ENCODE data around the gene RNF169. TPM values are rescaled to one million over a fixed set of nuclear protein-coding genes. Genes with fewer than 3 reads are reported as not detected.

Gene RNF169
- total and polyA plus RNA-seq, 2 donors (not counting 1 experiment from before 2014, with no cell fraction given): 6.7 to 28.4 TPM

DNA sequence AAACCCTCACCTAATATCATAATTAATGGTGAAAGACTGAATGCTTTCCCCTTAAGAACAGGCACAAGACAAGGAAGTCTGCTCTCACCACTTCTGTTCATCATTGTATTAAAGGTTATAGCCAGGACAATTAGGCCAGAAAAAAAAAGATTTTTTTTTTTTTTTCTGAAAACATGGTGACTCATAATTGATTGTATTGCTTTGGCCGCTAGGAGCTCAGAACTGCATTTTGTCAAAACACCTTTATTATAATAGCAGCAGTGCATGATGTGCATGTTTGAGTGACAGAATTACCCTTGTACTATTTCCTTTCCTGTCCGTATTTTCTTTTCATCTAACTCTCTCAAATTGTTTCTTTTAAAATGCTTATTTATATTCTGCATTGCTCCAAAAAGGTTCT, 98.1 kb downstream of the RNF169 start:
- Mint-ChIP-seq H3K4me3 (no peak overlapping the region), H3K27me3 (no peaks in the 10 kb centered on the region), H3K4me1 (peaks cover 17% of the 10 kb centered on the region), H3K27ac (no peak overlapping the region), H3K9me3 (ENCODE audit: insufficient read depth) (no peaks in the 10 kb centered on the region)
- Histone ChIP-seq H3K4me1 (ENCODE audit: control insufficient read depth in 2 of 2, insufficient read depth in 2 of 2, low read length in 2 of 2) (peaks cover 8 to 9% of the 10 kb centered on the region in 2 donors), H3K79me2 (ENCODE audit: control insufficient read depth, insufficient read depth, low read length) (no peaks in the 10 kb centered on the region), H2AFZ (ENCODE audit: insufficient read depth, low read depth, low read length, poor library complexity, severe bottlenecking) (no peak overlapping the region), H3K4me3 (ENCODE audit: control extremely low read depth in 1 of 5, extremely low read depth in 1 of 5, insufficient read depth in 1 of 5, low read depth in 2 of 5, low read length in 4 of 5) (no peak overlapping the region), H3K27ac (ENCODE audit: low read length in 2 of 2) (no peak overlapping the region), H3K9me3 (ENCODE audit: control extremely low read depth in 1 of 3, control insufficient read depth in 2 of 3, insufficient read depth in 1 of 3, low read length in 2 of 3) (no peaks in the 10 kb centered on the region), H3K36me3 (replicated peaks in 1 of 2; ENCODE audit: control extremely low read depth in 1 of 2, control insufficient read depth in 1 of 2, extremely low read depth in 1 of 2, insufficient read depth in 2 of 2, low read length in 1 of 2) (peaks cover 0 to 30% of the 10 kb centered on the region in 2 experiments), H3K9ac (ENCODE audit: low read length) (no peak overlapping the region), H4K20me1 (ENCODE audit: control insufficient read depth, insufficient read depth, low read length, poor library complexity, severe bottlenecking) (no peaks in the 10 kb centered on the region), H3K27me3 (replicated peaks in 1 of 4; ENCODE audit: control extremely low read depth in 1 of 4, control insufficient read depth in 3 of 4, insufficient read depth in 4 of 4, low read length in 3 of 4) (no peaks in the 10 kb centered on the region), H3K4me2 (replicated peaks; ENCODE audit: low read depth, low read length, poor library complexity, severe bottlenecking) (no peak overlapping the region)
- ChIA-PET POLR2A (no interaction called here), CTCF (no interaction called here)
- DNase-seq (no peak), ATAC-seq (ENCODE audit: low read depth) (no peak)
- TF ChIP-seq, protein P1, sequence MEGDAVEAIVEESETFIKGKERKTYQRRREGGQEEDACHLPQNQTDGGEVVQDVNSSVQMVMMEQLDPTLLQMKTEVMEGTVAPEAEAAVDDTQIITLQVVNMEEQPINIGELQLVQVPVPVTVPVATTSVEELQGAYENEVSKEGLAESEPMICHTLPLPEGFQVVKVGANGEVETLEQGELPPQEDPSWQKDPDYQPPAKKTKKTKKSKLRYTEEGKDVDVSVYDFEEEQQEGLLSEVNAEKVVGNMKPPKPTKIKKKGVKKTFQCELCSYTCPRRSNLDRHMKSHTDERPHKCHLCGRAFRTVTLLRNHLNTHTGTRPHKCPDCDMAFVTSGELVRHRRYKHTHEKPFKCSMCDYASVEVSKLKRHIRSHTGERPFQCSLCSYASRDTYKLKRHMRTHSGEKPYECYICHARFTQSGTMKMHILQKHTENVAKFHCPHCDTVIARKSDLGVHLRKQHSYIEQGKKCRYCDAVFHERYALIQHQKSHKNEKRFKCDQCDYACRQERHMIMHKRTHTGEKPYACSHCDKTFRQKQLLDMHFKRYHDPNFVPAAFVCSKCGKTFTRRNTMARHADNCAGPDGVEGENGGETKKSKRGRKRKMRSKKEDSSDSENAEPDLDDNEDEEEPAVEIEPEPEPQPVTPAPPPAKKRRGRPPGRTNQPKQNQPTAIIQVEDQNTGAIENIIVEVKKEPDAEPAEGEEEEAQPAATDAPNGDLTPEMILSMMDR (IDR thresholded peaks at IDR 0.05): no peak
- no peak for TF ChIP-seq EZH2 (IDR thresholded peaks at IDR 0.05; ENCODE audit: borderline replicate concordance, insufficient read depth, low read depth, low read length, poor library complexity, severe bottlenecking)
- intact Hi-C loops (cut with micrococcal nuclease): no loop called here
- no CpG with 5 or more reads among the region's 2 CpGs for WGBS (ENCODE audit: insufficient coverage)

DNA sequence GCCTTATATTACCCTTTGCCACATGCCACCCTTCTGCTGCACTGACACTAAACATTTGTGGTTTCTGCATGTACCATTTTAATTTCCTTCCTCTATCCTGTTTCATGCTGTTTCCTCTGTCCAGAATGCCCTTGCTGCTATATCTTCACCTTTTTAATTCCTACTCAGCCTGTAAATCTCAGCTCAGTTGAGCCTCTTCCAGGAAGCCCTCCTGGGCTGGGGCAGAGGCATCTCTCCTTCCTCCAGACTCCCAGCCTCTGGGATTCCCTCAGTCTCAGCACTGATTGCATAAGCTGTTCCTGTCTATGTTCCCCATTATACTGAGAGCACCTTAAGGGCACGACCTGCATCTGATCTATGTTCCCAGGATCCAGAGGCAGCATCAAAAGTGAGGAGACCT, 98.7 kb downstream of the RNF169 start:
- Histone ChIP-seq H3K27ac (ENCODE audit: low read length in 2 of 2) (no peak overlapping the region), H3K36me3 (replicated peaks in 1 of 2; ENCODE audit: control extremely low read depth in 1 of 2, control insufficient read depth in 1 of 2, extremely low read depth in 1 of 2, insufficient read depth in 2 of 2, low read length in 1 of 2) (peaks cover 0 to 24% of the 10 kb centered on the region in 2 experiments), H3K4me1 (ENCODE audit: control insufficient read depth in 2 of 2, insufficient read depth in 2 of 2, low read length in 2 of 2) (peaks cover 8 to 9% of the 10 kb centered on the region in 2 donors), H3K4me3 (ENCODE audit: control extremely low read depth in 1 of 5, extremely low read depth in 1 of 5, insufficient read depth in 1 of 5, low read depth in 2 of 5, low read length in 4 of 5) (no peak overlapping the region), H2AFZ (ENCODE audit: insufficient read depth, low read depth, low read length, poor library complexity, severe bottlenecking) (no peak overlapping the region), H3K9ac (ENCODE audit: low read length) (no peak overlapping the region), H3K9me3 (ENCODE audit: control extremely low read depth in 1 of 3, control insufficient read depth in 2 of 3, insufficient read depth in 1 of 3, low read length in 2 of 3) (no peaks in the 10 kb centered on the region), H3K4me2 (replicated peaks; ENCODE audit: low read depth, low read length, poor library complexity, severe bottlenecking) (peak overlapping the region; percentile 13), H3K27me3 (replicated peaks in 1 of 4; ENCODE audit: control extremely low read depth in 1 of 4, control insufficient read depth in 3 of 4, insufficient read depth in 4 of 4, low read length in 3 of 4) (no peaks in the 10 kb centered on the region), H3K79me2 (ENCODE audit: control insufficient read depth, insufficient read depth, low read length) (no peaks in the 10 kb centered on the region), H4K20me1 (ENCODE audit: control insufficient read depth, insufficient read depth, low read length, poor library complexity, severe bottlenecking) (no peaks in the 10 kb centered on the region)
- Mint-ChIP-seq H3K4me3 (no peak overlapping the region), H3K9me3 (ENCODE audit: insufficient read depth) (no peaks in the 10 kb centered on the region), H3K27ac (no peak overlapping the region), H3K4me1 (peaks cover 17% of the 10 kb centered on the region), H3K27me3 (no peaks in the 10 kb centered on the region)
- intact Hi-C loops (cut with micrococcal nuclease): no loop called here
- ATAC-seq (ENCODE audit: low read depth) (no peak), DNase-seq (no peak)
- TF ChIP-seq, protein P1 (IDR thresholded peaks at IDR 0.05): no peak
- no peak for TF ChIP-seq EZH2 (IDR thresholded peaks at IDR 0.05; ENCODE audit: borderline replicate concordance, insufficient read depth, low read depth, low read length, poor library complexity, severe bottlenecking)
- CTCF ChIA-PET: interaction anchor here (0.6 kb wide), 1 partner anchor 398 kb away, joined by 3 read pairs; no protein-coding TSS in a partner anchor
- POLR2A ChIA-PET: no interaction called here
- WGBS (ENCODE audit: insufficient coverage): 100% methylated on average over 1 of the region's 1 CpG
